ENCODE results near the gene NMT1. TPM values are rescaled to one million over a fixed set of nuclear protein-coding genes. Genes with fewer than 3 reads are reported as not detected.

Gene NMT1
- polyA plus RNA-seq, 1 of the 3 experiments (the other 2 are of a cell fraction), result 30.1 TPM

- WGBS (ENCODE audit: low lambda C conversion rate), result 96% methylated on average over 12 of the region's 12 CpGs
- no peaks in the 10 kb centered on the region for H3F3A ChIP-seq (replicated peaks; ENCODE audit: insufficient read depth)
These were observed 41.0 kb downstream of the NMT1 start for GRCh38 chr17:45101883-45102811.

GRCh38 chr17:45102856-45103255 lies 41.7 kb downstream of the NMT1 start:
- TF ChIP-seq POLR2AphosphoS5 (IDR thresholded peaks at IDR 0.05; ENCODE audit: low read depth, low read length), result no peak
- TF ChIP-seq FOSL2 (IDR thresholded peaks at IDR 0.05; ENCODE audit: borderline replicate concordance, low read depth), result no peak
- DNase-seq, result no peak
- no peaks in the 10 kb centered on the region for H3K79me2 ChIP-seq (ENCODE audit: insufficient read depth)
- H3K27me3 ChIP-seq (ENCODE audit: insufficient read depth), result no peaks in the 10 kb centered on the region
- H3K4me1 ChIP-seq (ENCODE audit: control insufficient read depth in 1 of 2, insufficient read depth in 2 of 2, low read depth in 1 of 2, low read length in 1 of 2), result no peaks in the 10 kb centered on the region; a peak in 1 of 4 replicates
- H3K9me3 ChIP-seq, result no peaks in the 10 kb centered on the region
- H4K20me1 ChIP-seq (ENCODE audit: insufficient read depth), result no peaks in the 10 kb centered on the region
- no peaks in the 10 kb centered on the region for H3F3A ChIP-seq (replicated peaks; ENCODE audit: insufficient read depth)
- H3K36me3 ChIP-seq (replicated peaks in 1 of 2; ENCODE audit: control insufficient read depth in 1 of 2, insufficient read depth in 2 of 2, low read length in 1 of 2), result peaks cover 36 to 81% of the 10 kb centered on the region in 2 experiments
- no peak overlapping the region for H3K4me2 ChIP-seq
- no peak overlapping the region for H3K27ac ChIP-seq (ENCODE audit: low read depth in 2 of 2, low read length in 1 of 2)
- 95% methylated on average over 9 of the region's 9 CpGs for WGBS (ENCODE audit: low lambda C conversion rate)
- H3K4me3 ChIP-seq (ENCODE audit: low read depth in 2 of 2, low read length in 1 of 2), result no peak overlapping the region
- no peak overlapping the region for H3K9ac ChIP-seq
- CTCF ChIA-PET, result interaction anchor here (0.7 to 5.5 kb wide), 5 partner anchors 29 to 224 kb away, joined by 3 to 33 read pairs (median 5); partner anchors contain the start of genes ACBD4 and PLCD3
- no peak overlapping the region for H2AFZ ChIP-seq (ENCODE audit: low read depth)
- H3K9me2 ChIP-seq, result no peaks in the 10 kb centered on the region
- POLR2A ChIA-PET, result no interaction called here

More at GRCh38 chr17:45101883-45102811, 41.0 kb downstream of the NMT1 start:
- Histone ChIP-seq H3K79me2 (ENCODE audit: insufficient read depth) (peaks cover 5% of the 10 kb centered on the region; the same call in 1 of the 2 replicates), H2AFZ (ENCODE audit: low read depth) (no peak overlapping the region), H3K4me3 (ENCODE audit: low read depth in 2 of 2, low read length in 1 of 2) (no peak overlapping the region), H3K4me2 (no peak overlapping the region), H3K9ac (no peak overlapping the region), H3K36me3 (replicated peaks in 1 of 2; ENCODE audit: control insufficient read depth in 1 of 2, insufficient read depth in 2 of 2, low read length in 1 of 2) (peaks cover 41 to 78% of the 10 kb centered on the region in 2 experiments), H4K20me1 (ENCODE audit: insufficient read depth) (no peaks in the 10 kb centered on the region), H3K4me1 (ENCODE audit: control insufficient read depth in 1 of 2, insufficient read depth in 2 of 2, low read depth in 1 of 2, low read length in 1 of 2) (no peaks in the 10 kb centered on the region), H3K9me2 (no peaks in the 10 kb centered on the region), H3K27ac (ENCODE audit: low read depth in 2 of 2, low read length in 1 of 2) (no peak overlapping the region), H3K27me3 (ENCODE audit: insufficient read depth) (no peaks in the 10 kb centered on the region), H3K9me3 (no peaks in the 10 kb centered on the region)
- DNase-seq, result no peak
- ChIA-PET CTCF (interaction anchor here (0.7 to 5.5 kb wide), 5 partner anchors 30 to 96 kb away, joined by 3 to 33 read pairs (median 5); partner anchors contain the start of genes ACBD4 and PLCD3), POLR2A (no interaction called here)
- TF ChIP-seq RAD21 (IDR thresholded peaks at IDR 0.05; ENCODE audit: low read length), result no peak
- TF ChIP-seq USF1 (IDR thresholded peaks at IDR 0.05; ENCODE audit: borderline replicate concordance, low read depth), result no peak
- no peak for TF ChIP-seq YY1 (IDR thresholded peaks at IDR 0.05; ENCODE audit: low read depth)
- no peak for TF ChIP-seq FOSL2 (IDR thresholded peaks at IDR 0.05; ENCODE audit: borderline replicate concordance, low read depth)
- TF ChIP-seq IRF3 (IDR thresholded peaks at IDR 0.05; ENCODE audit: low read depth, low read length), result no peak
- TF ChIP-seq TAF1 (IDR thresholded peaks at IDR 0.05; ENCODE audit: borderline replicate concordance, low read depth, low read length), result no peak
- TF ChIP-seq PBX3 (IDR thresholded peaks at IDR 0.05), result no peak
- TF ChIP-seq GABPA (IDR thresholded peaks at IDR 0.05; ENCODE audit: low read depth), result no peak
- TF ChIP-seq TEAD4 (IDR thresholded peaks at IDR 0.05; ENCODE audit: borderline replicate concordance, insufficient read depth), result no peak
- no peak for TF ChIP-seq JUND (IDR thresholded peaks at IDR 0.05)

Data from SK-N-SH (cell line).